GM23338 (cell line): Measurements from ENCODE around the gene KCNMA1. TPM values are rescaled to one million over a fixed set of nuclear protein-coding genes. Genes with fewer than 3 reads are reported as not detected.

Experiments used
- ATAC-seq: fragments of 200-7000 bp; cut with Tn5 transposase; 3 replicates; pipeline ENCODE4 v1.9.1; 2020
- DNase-seq: peaks from one replicate; pipeline ENCODE4 v3.0.0-alpha.2; 2015; ENCODE audit warnings: low spot score
- H2AFZ ChIP-seq: fragments of 200-600 bp; sonication (generic); 2 replicates; pipeline ENCODE4 v1.8.0; 2016; ENCODE audit warnings: antibody characterized with exemption, mild to moderate bottlenecking, moderate library complexity
- H3F3A ChIP-seq: fragments of 200-600 bp; sonication (generic); replicated peaks from 2 replicates; pipeline ENCODE4 v1.8.0; 2017; ENCODE audit warnings: antibody characterized with exemption, mixed run types, low read depth
- H3K27ac ChIP-seq: fragments of 200-600 bp; sonication (generic); 2 replicates; pipeline ENCODE4 v1.6.1; 2016; ENCODE audit warnings: low read depth
- H3K27me3 ChIP-seq: fragments of 200-600 bp; sonication (generic); 2 replicates; pipeline ENCODE4 v1.8.0; 2016; ENCODE audit warnings: mild to moderate bottlenecking, mixed run types, moderate library complexity; ENCODE audit not compliant: insufficient read depth
- H3K36me3 ChIP-seq: fragments of 200-600 bp; sonication (generic); 2 replicates; pipeline ENCODE4 v1.8.0; 2016; ENCODE audit warnings: mild to moderate bottlenecking; ENCODE audit not compliant: insufficient read depth
- H3K4me1 ChIP-seq: fragments of 200-600 bp; sonication (generic); 2 replicates; pipeline ENCODE4 v1.8.0; 2016; ENCODE audit warnings: mild to moderate bottlenecking, moderate library complexity; ENCODE audit not compliant: insufficient read depth
- H3K4me2 ChIP-seq: fragments of 200-600 bp; sonication (generic); 2 replicates; pipeline ENCODE4 v1.7.1; 2017; ENCODE audit warnings: mixed run types
- H3K4me3 ChIP-seq: fragments of 200-600 bp; sonication (generic); 2 replicates; pipeline ENCODE4 v1.6.1; 2016; ENCODE audit warnings: mixed run types
- H3K79me2 ChIP-seq: fragments of 200-600 bp; sonication (generic); replicated peaks from 2 replicates; pipeline ENCODE4 v1.8.0; 2017; ENCODE audit warnings: mild to moderate bottlenecking; ENCODE audit not compliant: insufficient read depth
- H3K9me2 ChIP-seq: fragments of 200-600 bp; sonication (generic); 2 replicates; pipeline ENCODE4 v1.8.0; 2017; ENCODE audit not compliant: insufficient read depth
- H4K20me1 ChIP-seq: fragments of 200-600 bp; sonication (generic); replicated peaks from 2 replicates; pipeline ENCODE4 v1.8.0; 2017; ENCODE audit warnings: mild to moderate bottlenecking; ENCODE audit not compliant: insufficient read depth
- H3K27ac Mint-ChIP-seq: 2 replicates; pipeline ENCODE4 v1.8.0; 2020; ENCODE audit warnings: inconsistent platforms, mild to moderate bottlenecking, moderate library complexity, mixed read lengths
- H3K27me3 Mint-ChIP-seq: 3 replicates; pipeline ENCODE4 v1.8.0; 2022; ENCODE audit warnings: low read depth, mild to moderate bottlenecking, moderate library complexity, mixed read lengths, inconsistent platforms; ENCODE audit not compliant: insufficient read depth, poor library complexity
- H3K36me3 Mint-ChIP-seq: 3 replicates; pipeline ENCODE4 v1.8.0; 2021; ENCODE audit warnings: low read depth, mild to moderate bottlenecking, inconsistent platforms, moderate library complexity, mixed read lengths
- H3K4me1 Mint-ChIP-seq: 3 replicates; pipeline ENCODE4 v1.8.0; 2020; ENCODE audit warnings: mild to moderate bottlenecking, inconsistent platforms, mixed read lengths
- H3K4me3 Mint-ChIP-seq: 3 replicates; pipeline ENCODE4 v1.8.0; 2021; ENCODE audit warnings: moderate library complexity, mild to moderate bottlenecking, inconsistent platforms, mixed read lengths
- H3K9me3 Mint-ChIP-seq: 3 replicates; pipeline ENCODE4 v1.8.0; 2020; ENCODE audit warnings: moderate library complexity, mild to moderate bottlenecking, inconsistent platforms, mixed read lengths
- CREB1 ChIP-seq: fragments of 250-450 bp; sonication (Bioruptor Pico); IDR thresholded peaks from 2 replicates; pipeline ENCODE4 v1.5.0; 2020; ENCODE audit warnings: low read depth, mild to moderate bottlenecking, moderate library complexity
- CTCF ChIP-seq, 2 experiments: fragments of 200-600 bp in 1 of 2; sonication (generic) in 1 of 2; conservative IDR thresholded peaks; 2 replicates each; pipeline versions ENCODE4 v1.5.1 to v1.6.1; 2016 to 2017; ENCODE audit warnings: antibody characterized with exemption in 2 of 2, low read depth in 2 of 2, mild to moderate bottlenecking in 2 of 2, moderate library complexity in 1 of 2
- ETS1 ChIP-seq: IDR thresholded peaks from 2 replicates; pipeline ENCODE4 v1.6.1; 2016; ENCODE audit warnings: antibody characterized with exemption
- EZH2 ChIP-seq: fragments of 200-600 bp; sonication (generic); IDR thresholded peaks from one replicate; pipeline ENCODE4 v1.8.0; 2017; ENCODE audit warnings: antibody characterized with exemption, mild to moderate bottlenecking, low read depth; ENCODE audit not compliant: unreplicated experiment
- EZH2phosphoT487 ChIP-seq: fragments of 200-600 bp; sonication (generic); IDR thresholded peaks from one replicate; pipeline ENCODE4 v1.8.1; 2018; ENCODE audit warnings: antibody characterized with exemption; ENCODE audit not compliant: unreplicated experiment
- JUNB ChIP-seq: IDR thresholded peaks from one replicate; pipeline ENCODE4 v1.6.1; 2016; ENCODE audit warnings: antibody characterized with exemption; ENCODE audit not compliant: unreplicated experiment
- NANOG ChIP-seq: IDR thresholded peaks from 2 replicates; pipeline ENCODE4 v1.6.1; 2016; ENCODE audit warnings: antibody characterized with exemption, borderline replicate concordance
- POLR2AphosphoS5 ChIP-seq: IDR thresholded peaks from 2 replicates; pipeline ENCODE4 v1.6.1; 2016; ENCODE audit warnings: antibody characterized with exemption, low read depth
- REST ChIP-seq: IDR thresholded peaks from one replicate; pipeline ENCODE4 v1.6.1; 2018; ENCODE audit warnings: antibody characterized with exemption; ENCODE audit not compliant: unreplicated experiment
- STAT1 ChIP-seq: IDR thresholded peaks from one replicate; pipeline ENCODE4 v1.6.1; 2016; ENCODE audit warnings: antibody characterized with exemption; ENCODE audit not compliant: unreplicated experiment
- ZNF114 ChIP-seq: fragments of 250-450 bp; sonication (Bioruptor Pico); IDR thresholded peaks from 2 replicates; pipeline ENCODE4 v1.5.0; 2020; ENCODE audit warnings: mild to moderate bottlenecking, moderate library complexity
- ZNF331 ChIP-seq: fragments of 250-450 bp; sonication (Bioruptor Pico); IDR thresholded peaks from 2 replicates; pipeline ENCODE4 v1.5.0; 2020; ENCODE audit warnings: low read depth, mild to moderate bottlenecking, moderate library complexity
- polyA plus RNA-seq: library from polyadenylated mRNA; unstranded; fragments of >200 nt; fragmentation: Nextera tagmentation; extraction: Ambion mirVana; gene quantifications from 2 replicates; pipeline ENCODE4 v1.2.1, GENCODE V29; 2016
- total RNA-seq: library from RNA; depleted of rRNA; stranded (reverse); fragments of >200 nt; shearing (Covaris generic); gene quantifications from 2 replicates; pipeline ENCODE4 v1.2.3, GENCODE V29; 2014

Gene KCNMA1
- total and polyA plus RNA-seq, 2 experiments from 2014 or later = 8.2 to 9.0 TPM

- TF ChIP-seq REST (no peak), EZH2phosphoT487 (no peak), CTCF (conservative IDR thresholded peaks at IDR 0.05; ENCODE audit: low read depth in 2 of 2) (no peak), JUNB (no peak), ETS1 (no peak), CREB1 (CRISPR knock-in tag) (no peak), ZNF331 (CRISPR knock-in tag) (no peak), POLR2AphosphoS5 (no peak), NANOG (no peak), ZNF114 (CRISPR knock-in tag) (no peak), EZH2 (no peak)
Observed at GRCh38 chr10:77264107-77264506, 373.5 kb downstream of the KCNMA1 start (continued).

GRCh38 chr10:77263700-77264099 is 373.9 kb downstream of the KCNMA1 start:
- no peaks in the 10 kb centered on the region; the same call in 1 of the 2 replicates for H3K9me2 ChIP-seq
- H3K27ac ChIP-seq = no peak overlapping the region
- H3K79me2 ChIP-seq = no peaks in the 10 kb centered on the region
- no peaks in the 10 kb centered on the region for H3K4me1 ChIP-seq
- H3K36me3 ChIP-seq = no peaks in the 10 kb centered on the region
- DNase-seq (no peak), ATAC-seq (no peak)
- H2AFZ ChIP-seq = no peak overlapping the region
- H3K27ac Mint-ChIP-seq = no peak overlapping the region
- no peaks in the 10 kb centered on the region for H3K9me3 Mint-ChIP-seq
- H4K20me1 ChIP-seq = no peaks in the 10 kb centered on the region
- H3K4me2 ChIP-seq = no peak overlapping the region
- H3K27me3 ChIP-seq = no peaks in the 10 kb centered on the region
- H3K27me3 Mint-ChIP-seq = no peaks in the 10 kb centered on the region
- H3K4me3 ChIP-seq = no peak overlapping the region
- H3F3A ChIP-seq = no peaks in the 10 kb centered on the region
- no peaks in the 10 kb centered on the region for H3K4me1 Mint-ChIP-seq
- TF ChIP-seq STAT1 = no peak
- H3K4me3 Mint-ChIP-seq = no peak overlapping the region
- no peaks in the 10 kb centered on the region for H3K36me3 Mint-ChIP-seq
